Chondrocyte (in vitro differentiated cells): ENCODE results near the gene PRDM12. TPM values are rescaled to one million over a fixed set of nuclear protein-coding genes. Genes with fewer than 3 reads are reported as not detected.

Source experiments
- DNase-seq: peaks from one replicate; pipeline ENCODE4 v3.0.0; 2021; ENCODE audit warnings: mixed read lengths, low spot score
- H3K27ac Mint-ChIP-seq: one replicate; pipeline ENCODE4 v1.8.0; 2021; ENCODE audit warnings: mild to moderate bottlenecking, moderate library complexity, mixed read lengths; ENCODE audit not compliant: unreplicated experiment
- H3K27me3 Mint-ChIP-seq: 2 replicates; pipeline ENCODE4 v1.8.0; 2021; ENCODE audit warnings: low read depth, mixed read lengths
- H3K36me3 Mint-ChIP-seq: 2 replicates; pipeline ENCODE4 v1.8.0; 2021; ENCODE audit warnings: low read depth, mixed read lengths
- H3K4me1 Mint-ChIP-seq: 2 replicates; pipeline ENCODE4 v1.8.0; 2021; ENCODE audit warnings: low read depth, mild to moderate bottlenecking, mixed read lengths
- H3K4me3 Mint-ChIP-seq: one replicate; pipeline ENCODE4 v1.8.0; 2021; ENCODE audit warnings: mild to moderate bottlenecking, moderate library complexity, mixed read lengths; ENCODE audit not compliant: unreplicated experiment
- H3K9me3 Mint-ChIP-seq: 2 replicates; pipeline ENCODE4 v1.8.0; 2021; ENCODE audit warnings: low read depth, mixed read lengths
- CTCF ChIP-seq: fragments of 200-600 bp; sonication (generic); IDR thresholded peaks from 2 replicates; pipeline ENCODE4 v1.5.0; 2021; ENCODE audit warnings: antibody characterized with exemption, mild to moderate bottlenecking, moderate library complexity
- total RNA-seq: library from RNA; stranded (reverse); gene quantifications from 3 replicates; pipeline ENCODE4 v1.2.1, GENCODE V29; 2021

The PRDM12 gene
- total RNA-seq, 1 donor from 2014 or later: 0.10 TPM

GRCh38 chr9:130667120-130667435, 2.7 kb downstream of the PRDM12 start:
- no peaks in the 10 kb centered on the region for H3K9me3 Mint-ChIP-seq
- H3K27ac Mint-ChIP-seq: no peak overlapping the region
- H3K4me1 Mint-ChIP-seq: peaks cover 17% of the 10 kb centered on the region
- H3K27me3 Mint-ChIP-seq: peaks cover 46% of the 10 kb centered on the region
- DNase-seq: no peak
- H3K4me3 Mint-ChIP-seq: no peak overlapping the region
- no peak for TF ChIP-seq CTCF
- H3K36me3 Mint-ChIP-seq: peaks cover 2% of the 10 kb centered on the region

- no peak for TF ChIP-seq CTCF
- H3K36me3 Mint-ChIP-seq: peaks cover 2% of the 10 kb centered on the region
- no peaks in the 10 kb centered on the region for H3K9me3 Mint-ChIP-seq
- no peak overlapping the region for H3K4me3 Mint-ChIP-seq
- peaks cover 17% of the 10 kb centered on the region for H3K4me1 Mint-ChIP-seq
- H3K27me3 Mint-ChIP-seq: peaks cover 36% of the 10 kb centered on the region
- DNase-seq: no peak
- H3K27ac Mint-ChIP-seq: no peak overlapping the region
Measured at GRCh38 chr9:130668196-130668595, 3.8 kb downstream of the PRDM12 start.

GRCh38 chr9:130668659-130669058, 4.3 kb downstream of the PRDM12 start:
- H3K36me3 Mint-ChIP-seq: peaks cover 2% of the 10 kb centered on the region
- H3K27me3 Mint-ChIP-seq: peaks cover 33% of the 10 kb centered on the region
- TF ChIP-seq CTCF: no peak
- no peaks in the 10 kb centered on the region for H3K9me3 Mint-ChIP-seq
- no peak overlapping the region for H3K27ac Mint-ChIP-seq
- peaks cover 17% of the 10 kb centered on the region for H3K4me1 Mint-ChIP-seq
- no peak for DNase-seq
- no peak overlapping the region for H3K4me3 Mint-ChIP-seq

- peaks cover 2% of the 10 kb centered on the region for H3K36me3 Mint-ChIP-seq
- H3K4me1 Mint-ChIP-seq: peaks cover 11% of the 10 kb centered on the region
- no peak overlapping the region for H3K4me3 Mint-ChIP-seq
- H3K27ac Mint-ChIP-seq: no peak overlapping the region
- peaks cover 24% of the 10 kb centered on the region for H3K27me3 Mint-ChIP-seq
- no peaks in the 10 kb centered on the region for H3K9me3 Mint-ChIP-seq
- TF ChIP-seq CTCF: no peak
- DNase-seq: no peak
Measured at GRCh38 chr9:130669965-130670364, 5.6 kb downstream of the PRDM12 start.

- Mint-ChIP-seq H3K4me1 (peaks cover 6% of the 10 kb centered on the region), H3K27me3 (peaks cover 20% of the 10 kb centered on the region), H3K36me3 (no peaks in the 10 kb centered on the region), H3K9me3 (no peaks in the 10 kb centered on the region), H3K27ac (no peak overlapping the region), H3K4me3 (no peak overlapping the region)
- TF ChIP-seq CTCF: no peak
- no peak for DNase-seq
Measured at GRCh38 chr9:130670644-130671043, 6.2 kb downstream of the PRDM12 start.
